GM12878 (cell line): ENCODE results near the gene ANKMY1. TPM values are rescaled to one million over a fixed set of nuclear protein-coding genes. Genes with fewer than 3 reads are reported as not detected.

Experiments
- ATAC-seq: fragments of 200-7000 bp; cut with Tn5 transposase; 3 replicates; pipeline ENCODE4 v1.9.1; 2020; ENCODE audit warnings: mild to moderate bottlenecking, moderate library complexity
- BruUV-seq: library from RNA; stranded (reverse); fragments of 400-500 nt; replicated peaks from 2 replicates; lab custom pipeline; 2021; lab: Mats Ljungman, UMichigan
- CTCF ChIA-PET: fragments of 300-600 bp; sonication (Branson Sonifier 250); formaldehyde crosslinking; extraction: SDS; loops from one replicate; lab custom pipeline; 2021; ENCODE audit warnings: inconsistent platforms; lab: Yijun Ruan, JAX
- POLR2A ChIA-PET: fragments of 350-600 bp; formaldehyde crosslinking; extraction: SDS; loops from one replicate; lab custom pipeline; 2021; ENCODE audit warnings: inconsistent platforms; lab: Charles Lee
- RAD21 ChIA-PET: fragments of 300-600 bp; sonication (Branson Sonifier 250); formaldehyde crosslinking; loops from one replicate; lab custom pipeline; 2023; ENCODE audit warnings: antibody characterized with exemption; ENCODE audit not compliant: unreplicated experiment; lab: Charles Lee
- SMC1A ChIA-PET: fragments of 300-600 bp; sonication (Branson Sonifier 250); formaldehyde crosslinking; loops from one replicate; lab custom pipeline; 2023; ENCODE audit not compliant: unreplicated experiment, uncharacterized antibody; lab: Charles Lee
- DNase-seq: peaks from one replicate; pipeline ENCODE4 v3.0.0-alpha.2; 2011; ENCODE audit warnings: low read depth, low spot score
- FAIRE-seq: peaks from 3 replicates; lab custom pipeline; 2011; peaks lifted over from hg19 to GRCh38; lab: Jason Lieb, UNC
- H2AFZ ChIP-seq: 2 replicates; pipeline ENCODE4 v1.6.0; 2011; ENCODE audit warnings: low read depth, low read length, control low read depth; ENCODE audit not compliant: control insufficient read depth
- H3K27ac ChIP-seq: 2 replicates; pipeline ENCODE4 v1.5.1; 2011; ENCODE audit warnings: control low read depth; ENCODE audit not compliant: control insufficient read depth, insufficient read depth
- H3K27me3 ChIP-seq, 2 experiments: replicated peaks in 1 of 2; 2 replicates each; pipeline versions ENCODE4 v1.6.0 to v1.6.1; 2011; ENCODE audit warnings: low read length in 1 of 2; ENCODE audit not compliant: control insufficient read depth in 2 of 2, insufficient read depth in 2 of 2
- H3K36me3 ChIP-seq, 2 experiments: 2 replicates each; pipeline ENCODE4 v1.5.1; 2011; ENCODE audit warnings: low read length in 1 of 2; ENCODE audit not compliant: control insufficient read depth in 2 of 2, insufficient read depth in 2 of 2
- H3K4me1 ChIP-seq: 2 replicates; pipeline ENCODE4 v1.6.1; 2011; ENCODE audit warnings: mild to moderate bottlenecking, low read length, moderate library complexity, mixed read lengths; ENCODE audit not compliant: control insufficient read depth, insufficient read depth
- H3K4me2 ChIP-seq: 2 replicates; pipeline ENCODE4 v1.6.0; 2011; ENCODE audit warnings: control low read depth; ENCODE audit not compliant: control insufficient read depth, insufficient read depth
- H3K4me3 ChIP-seq: fragments of 200-600 bp; sonication (generic); 2 replicates; pipeline ENCODE4 v1.5.1; 2016
- H3K79me2 ChIP-seq: 2 replicates; pipeline ENCODE4 v1.6.0; 2011; ENCODE audit warnings: low read length; ENCODE audit not compliant: control insufficient read depth, insufficient read depth
- H3K9ac ChIP-seq: 2 replicates; pipeline ENCODE4 v1.8.0; 2011; ENCODE audit warnings: low read length, control low read depth, mixed read lengths; ENCODE audit not compliant: control insufficient read depth, insufficient read depth
- H3K9me3 ChIP-seq: replicated peaks from 3 replicates; pipeline ENCODE4 v1.5.1; 2011; ENCODE audit warnings: mild to moderate bottlenecking, low read length; ENCODE audit not compliant: control insufficient read depth, insufficient read depth
- H4K20me1 ChIP-seq: 2 replicates; pipeline ENCODE4 v1.6.0; 2011; ENCODE audit not compliant: control insufficient read depth, insufficient read depth
- CREM ChIP-seq: IDR thresholded peaks from 2 replicates; pipeline ENCODE4 v1.6.1; 2014; ENCODE audit warnings: antibody characterized with exemption, low read depth
- GABPA ChIP-seq: IDR thresholded peaks from 2 replicates; pipeline ENCODE4 v1.6.1; 2014; ENCODE audit warnings: antibody characterized with exemption, low read depth, mild to moderate bottlenecking, inconsistent platforms
- HDGF ChIP-seq: fragments of 450-650 bp; IDR thresholded peaks from 2 replicates; pipeline ENCODE4 v1.6.1; 2016; ENCODE audit warnings: antibody characterized with exemption
- JUNB ChIP-seq: IDR thresholded peaks from 2 replicates; pipeline ENCODE4 v1.6.1; 2016; ENCODE audit warnings: antibody characterized with exemption, mild to moderate bottlenecking
- NR2F1 ChIP-seq: fragments of 450-650 bp; conservative IDR thresholded peaks from 2 replicates; pipeline ENCODE4 v1.6.1; 2017; ENCODE audit warnings: mild to moderate bottlenecking
- PAX5 ChIP-seq: IDR thresholded peaks from 2 replicates; pipeline ENCODE4 v1.6.1; 2011; ENCODE audit warnings: low read depth, low read length, borderline replicate concordance
- RAD21 ChIP-seq: IDR thresholded peaks from 2 replicates; pipeline ENCODE4 v1.6.1; 2011; ENCODE audit warnings: mild to moderate bottlenecking, low read depth, low read length, moderate library complexity; ENCODE audit not compliant: insufficient read depth
- RELB ChIP-seq: fragments of 450-650 bp; IDR thresholded peaks from 2 replicates; pipeline ENCODE4 v1.6.1; 2017; ENCODE audit warnings: low read depth, mild to moderate bottlenecking, moderate library complexity
- SIN3A ChIP-seq: IDR thresholded peaks from 2 replicates; pipeline ENCODE4 v1.6.1; 2012; ENCODE audit warnings: low read depth, low read length, improper control_type of control experiment
- SUPT20H ChIP-seq: IDR thresholded peaks from 2 replicates; pipeline ENCODE4 v1.6.1; 2011; ENCODE audit warnings: low read depth, mild to moderate bottlenecking, low read length, moderate library complexity, borderline replicate concordance; ENCODE audit not compliant: control insufficient read depth
- TCF7 ChIP-seq: IDR thresholded peaks from 2 replicates; pipeline ENCODE4 v1.6.1; 2014; ENCODE audit warnings: antibody characterized with exemption, borderline replicate concordance
- ZNF384 ChIP-seq: IDR thresholded peaks from 2 replicates; pipeline ENCODE4 v1.6.1; 2012; ENCODE audit warnings: low read depth, mild to moderate bottlenecking, low read length, improper control_type of control experiment, borderline replicate concordance
- ZNF592 ChIP-seq: fragments of 450-650 bp; IDR thresholded peaks from 2 replicates; pipeline ENCODE4 v1.6.1; 2017; ENCODE audit warnings: mild to moderate bottlenecking, moderate library complexity
- ZSCAN29 ChIP-seq: fragments of 450-650 bp; IDR thresholded peaks from 2 replicates; pipeline ENCODE4 v1.6.1; 2017; ENCODE audit warnings: mild to moderate bottlenecking, moderate library complexity
- WGBS: methylation state at CpG from one replicate; pipeline ENCODE4 v1.1.6; 2016; ENCODE audit warnings: low lambda C conversion rate; ENCODE audit not compliant: insufficient replicate concordance, insufficient coverage; ENCODE audit errors: missing lambda C conversion rate; 5-methylcytosine and 5-hydroxymethylcytosine counted together
- in situ Hi-C: fragments of 300-500 bp; cut with MboI; formaldehyde crosslinking; loops from 9 replicates; pipeline ENCODE4 v1.14.3; 2018; ENCODE audit warnings: mixed read lengths
- intact Hi-C: fragments of 100-400 bp; cut with micrococcal nuclease; formaldehyde crosslinking; loops from one replicate; pipeline ENCODE4 v1.14.2; 2022; ENCODE audit not compliant: unreplicated experiment
- polyA plus RNA-seq, 11 experiments: library from polyadenylated mRNA; depleted of rRNA in 4 of 11; unstranded in 6 of 11; stranded (reverse) in 5 of 11; fragments of >200 nt; fragmentation: Nextera tagmentation in 4 of 11; fragmentation: Illumina TruSeq in 1 of 11; extraction: Ambion mirVana in 4 of 11; extraction: Trizol in 1 of 11; gene quantifications; 1 replicate in 1 of 11; 2 replicates in 10 of 11; pipeline versions ENCODE4 v1.2.1 to v1.2.3, GENCODE V29; 2011 to 2016; ENCODE audit warnings: inconsistent platforms in 2 of 11, missing spikeins in 2 of 11, low read depth in 1 of 11
- total RNA-seq, 4 experiments: library from RNA; depleted of rRNA in 3 of 4; stranded (reverse); fragments of >200 nt in 3 of 4; fragmentation: Illumina TruSeq in 1 of 4; extraction: Trizol in 1 of 4; gene quantifications; 2 replicates each; pipeline versions ENCODE4 v1.2.1 to v1.2.3, GENCODE V29; 2013 to 2021

The ANKMY1 gene
- total and polyA plus RNA-seq, 10 of the 15 experiments (the other 5 are each of a cell fraction or from before 2014, with no cell fraction given) = 1.1 to 15.3 (median 11.1) TPM

GRCh38 chr2:240604291-240604938, 46.6 kb upstream of the ANKMY1 start (continued):
- TF ChIP-seq JUNB = no peak
- no peak for TF ChIP-seq ZNF592
- TF ChIP-seq SIN3A = no peak
- TF ChIP-seq SUPT20H = no peak
- TF ChIP-seq PAX5 = no peak
- peak; percentile 49; the same call in 1 of the 2 replicates for TF ChIP-seq RAD21
- no peak for TF ChIP-seq ZSCAN29
- TF ChIP-seq, all 136 proteins: peak for 3

GRCh38 chr2:240603846-240604245, 46.1 kb upstream of the ANKMY1 start:
- in situ Hi-C loops = no loop called here
- H3K4me2 ChIP-seq = no peak overlapping the region
- intact Hi-C loops = no loop called here
- ChIA-PET RAD21 (no interaction called here), POLR2A (no interaction called here), CTCF (no interaction called here), SMC1A (no interaction called here)
- H3K4me1 ChIP-seq = no peaks in the 10 kb centered on the region
- H3K36me3 ChIP-seq = peaks cover 0 to 3% of the 10 kb centered on the region in 2 experiments; a peak in 3 of 4 replicates
- FAIRE-seq (no peak), DNase-seq (no peak), ATAC-seq (no peak)
- no peak overlapping the region for H3K9ac ChIP-seq
- no peaks in the 10 kb centered on the region for H3K27me3 ChIP-seq
- no peaks in the 10 kb centered on the region for H3K9me3 ChIP-seq
- no peak overlapping the region for H3K27ac ChIP-seq
- H4K20me1 ChIP-seq = no peaks in the 10 kb centered on the region
- BruUV-seq = no TSS peak
- no peak overlapping the region for H2AFZ ChIP-seq
- H3K79me2 ChIP-seq = no peaks in the 10 kb centered on the region
- WGBS = 72% methylated on average over 10 of the region's 10 CpGs
- H3K4me3 ChIP-seq = no peak overlapping the region
- TF ChIP-seq ZNF384 (no peak), TCF7 (no peak), CREM (no peak), HDGF (no peak), GABPA (no peak), RELB (no peak), NR2F1 (no peak)
